Natural killer cell (primary cell): ENCODE data around the gene PSMD6. TPM values are rescaled to one million over a fixed set of nuclear protein-coding genes. Genes with fewer than 3 reads are reported as not detected.
A peak's percentile ranks its signal among the peaks of the same experiment; 100 is the strongest.

Source experiments
- ATAC-seq, 3 donors: fragments of 150-1000 bp in 2 of 3; fragments of 200-7000 bp in 1 of 3; cut with Tn5 transposase; 1 replicate in 1 of 3; 2 replicates in 2 of 3; pipeline ENCODE4 v1.10.0; 2021; ENCODE audit warnings: mild to moderate bottlenecking in 2 of 3, moderate library complexity in 2 of 3
- DNase-seq, 2 donors: peaks; one replicate each; pipeline versions ENCODE4 v3.0.0 to v3.0.0-alpha.2; 2013 to 2021; ENCODE audit warnings: mixed read lengths in 1 of 2
- H3K27ac ChIP-seq: one replicate; pipeline ENCODE4 v1.5.1; 2013; ENCODE audit warnings: mild to moderate bottlenecking, low read length
- H3K27me3 ChIP-seq: one replicate; pipeline ENCODE4 v1.6.1; 2013; ENCODE audit warnings: low read length; ENCODE audit not compliant: control insufficient read depth, insufficient read depth
- H3K36me3 ChIP-seq: one replicate; pipeline ENCODE4 v1.6.1; 2013; ENCODE audit warnings: low read length; ENCODE audit not compliant: control insufficient read depth, insufficient read depth
- H3K4me1 ChIP-seq: one replicate; pipeline ENCODE4 v1.6.1; 2013; ENCODE audit warnings: low read length; ENCODE audit not compliant: control insufficient read depth, insufficient read depth
- H3K4me3 ChIP-seq: one replicate; pipeline ENCODE4 v1.5.1; 2013; ENCODE audit warnings: low read length
- H3K9me3 ChIP-seq: one replicate; pipeline ENCODE4 v1.6.1; 2013; ENCODE audit warnings: low read length; ENCODE audit not compliant: control insufficient read depth, insufficient read depth
- H3K27ac Mint-ChIP-seq, 2 donors: one replicate each; pipeline ENCODE4 v1.8.0; 2022; ENCODE audit warnings: mild to moderate bottlenecking in 2 of 2, mixed read lengths in 2 of 2, moderate library complexity in 1 of 2
- H3K27me3 Mint-ChIP-seq, 2 donors: one replicate each; pipeline ENCODE4 v1.8.0; 2022; ENCODE audit warnings: low read depth in 2 of 2, mixed read lengths in 2 of 2
- H3K36me3 Mint-ChIP-seq: one replicate; pipeline ENCODE4 v1.8.0; 2022; ENCODE audit warnings: mixed read lengths
- H3K4me1 Mint-ChIP-seq, 2 donors: one replicate each; pipeline ENCODE4 v1.8.0; 2022; ENCODE audit warnings: mixed read lengths in 2 of 2
- H3K4me3 Mint-ChIP-seq: one replicate; pipeline ENCODE4 v1.8.0; 2022; ENCODE audit warnings: mild to moderate bottlenecking, moderate library complexity, mixed read lengths
- H3K9me3 Mint-ChIP-seq, 2 donors: one replicate each; pipeline ENCODE4 v1.8.0; 2022; ENCODE audit warnings: mixed read lengths in 2 of 2
- WGBS: methylation state at CpG from one replicate; pipeline ENCODE4 v1.1.7; 2013; ENCODE audit warnings: missing lambda C conversion rate; ENCODE audit not compliant: insufficient coverage; 5-methylcytosine and 5-hydroxymethylcytosine counted together
- intact Hi-C: fragments of 100-400 bp; cut with micrococcal nuclease; formaldehyde crosslinking; loops from one replicate; pipeline ENCODE4 v1.14.2; 2022
- total RNA-seq, 4 donors: library from RNA; stranded (reverse); fragments of 120-200 nt in 1 of 4; gene quantifications; one replicate each; pipeline versions ENCODE4 v1.2.3 to v1.2.4, GENCODE V29; 2013 to 2022
- TF ChIP-seq, protein P1 (sequence below): fragments of 200-600 bp; IDR thresholded peaks from one replicate; pipeline ENCODE4 v1.8.0; 2022; ENCODE audit warnings: antibody characterized with exemption

PSMD6 gene
- total RNA-seq, 3 donors from 2014 or later (not counting 1 experiment from before 2014, with no cell fraction given) = 84.4 to 105 (median 102) TPM

GRCh38 chr3:63980830-63981498 lies 42.3 kb downstream of the PSMD6 start:
- Mint-ChIP-seq H3K9me3 (no peaks in the 10 kb centered on the region), H3K4me3 (peak overlapping the region; percentile 25), H3K27me3 (no peaks in the 10 kb centered on the region), H3K36me3 (peaks cover 8% of the 10 kb centered on the region), H3K4me1 (peaks cover 65 to 73% of the 10 kb centered on the region in 2 donors), H3K27ac (peak overlapping the region; percentile 83 to 92)
- intact Hi-C loops = no loop called here
- Histone ChIP-seq H3K27me3 (no peaks in the 10 kb centered on the region), H3K9me3 (no peaks in the 10 kb centered on the region), H3K27ac (peak overlapping the region; percentile 55), H3K4me3 (no peak overlapping the region), H3K4me1 (peaks cover 31% of the 10 kb centered on the region), H3K36me3 (peaks cover 61% of the 10 kb centered on the region)
- DNase-seq (peak in 1 of 2 donors; percentile 30), ATAC-seq (no peak)
- 87% methylated on average over 8 of the region's 8 CpGs for WGBS
- TF ChIP-seq, protein P1, sequence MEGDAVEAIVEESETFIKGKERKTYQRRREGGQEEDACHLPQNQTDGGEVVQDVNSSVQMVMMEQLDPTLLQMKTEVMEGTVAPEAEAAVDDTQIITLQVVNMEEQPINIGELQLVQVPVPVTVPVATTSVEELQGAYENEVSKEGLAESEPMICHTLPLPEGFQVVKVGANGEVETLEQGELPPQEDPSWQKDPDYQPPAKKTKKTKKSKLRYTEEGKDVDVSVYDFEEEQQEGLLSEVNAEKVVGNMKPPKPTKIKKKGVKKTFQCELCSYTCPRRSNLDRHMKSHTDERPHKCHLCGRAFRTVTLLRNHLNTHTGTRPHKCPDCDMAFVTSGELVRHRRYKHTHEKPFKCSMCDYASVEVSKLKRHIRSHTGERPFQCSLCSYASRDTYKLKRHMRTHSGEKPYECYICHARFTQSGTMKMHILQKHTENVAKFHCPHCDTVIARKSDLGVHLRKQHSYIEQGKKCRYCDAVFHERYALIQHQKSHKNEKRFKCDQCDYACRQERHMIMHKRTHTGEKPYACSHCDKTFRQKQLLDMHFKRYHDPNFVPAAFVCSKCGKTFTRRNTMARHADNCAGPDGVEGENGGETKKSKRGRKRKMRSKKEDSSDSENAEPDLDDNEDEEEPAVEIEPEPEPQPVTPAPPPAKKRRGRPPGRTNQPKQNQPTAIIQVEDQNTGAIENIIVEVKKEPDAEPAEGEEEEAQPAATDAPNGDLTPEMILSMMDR = no peak

GRCh38 chr3:63980019-63980418 lies 43.3 kb downstream of the PSMD6 start:
- intact Hi-C loops = no loop called here
- no peaks in the 10 kb centered on the region for H3K27me3 ChIP-seq
- peaks cover 51% of the 10 kb centered on the region for H3K36me3 ChIP-seq
- H3K27ac ChIP-seq = peak overlapping the region; percentile 55
- no peak overlapping the region for H3K4me3 ChIP-seq
- ATAC-seq (no peak), DNase-seq (no peak)
- H3K4me1 ChIP-seq = peaks cover 36% of the 10 kb centered on the region
- TF ChIP-seq, protein P1 = no peak
- H3K36me3 Mint-ChIP-seq = peaks cover 8% of the 10 kb centered on the region
- no peaks in the 10 kb centered on the region for H3K9me3 Mint-ChIP-seq
- H3K4me1 Mint-ChIP-seq = peaks cover 62 to 69% of the 10 kb centered on the region in 2 donors
- peak overlapping the region; percentile 93 for H3K4me3 Mint-ChIP-seq
- H3K27me3 Mint-ChIP-seq = no peaks in the 10 kb centered on the region
- 81% methylated on average over 2 of the region's 2 CpGs for WGBS
- H3K27ac Mint-ChIP-seq = peak overlapping the region; percentile 83 to 92
- H3K9me3 ChIP-seq = no peaks in the 10 kb centered on the region

DNA sequence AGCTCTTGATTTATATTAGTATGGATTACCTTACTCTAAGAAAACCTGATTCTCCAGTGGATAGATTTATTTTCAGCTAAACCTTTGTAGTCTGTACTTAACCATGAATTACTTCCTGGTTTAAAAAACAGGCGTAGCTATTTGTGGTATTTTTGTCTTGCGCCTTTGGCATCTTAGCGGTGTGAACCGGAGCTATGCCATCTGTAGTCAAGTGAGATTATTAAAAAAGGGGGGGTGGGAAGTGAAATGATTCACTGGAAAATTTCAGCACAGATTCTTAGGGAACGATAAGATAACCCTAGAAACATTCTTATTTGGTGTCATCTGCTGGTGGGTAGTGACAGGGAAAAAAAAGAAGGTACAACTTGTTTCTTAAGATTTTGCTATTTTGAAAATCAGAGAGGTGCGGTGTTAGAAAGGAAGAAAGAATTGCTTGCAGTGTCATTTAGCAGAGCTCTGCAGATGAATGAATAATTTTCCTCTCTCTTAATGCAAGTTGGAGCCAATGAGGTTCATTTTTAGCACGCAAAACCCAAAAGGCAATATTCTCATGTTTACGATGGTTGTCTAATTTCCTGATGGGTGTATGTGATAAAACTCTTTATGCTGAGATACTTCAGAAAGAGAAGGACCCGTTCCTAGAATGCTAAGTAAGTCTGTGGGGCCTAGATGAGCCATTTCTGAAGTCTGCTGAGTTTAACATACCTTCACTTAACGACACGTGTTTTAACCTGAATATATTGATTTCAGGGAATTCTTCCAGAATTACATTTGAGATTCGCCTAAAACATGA lies 44.0 kb downstream of the PSMD6 start:
- WGBS = 38% methylated on average over 12 of the region's 12 CpGs
- intact Hi-C loops = loop anchor here (2.0 to 5.0 kb wide), 3 partner anchors 16 to 68 kb away; partner anchors contain the start of gene PSMD6
- H3K4me3 Mint-ChIP-seq = peak overlapping the region; percentile 93
- peaks cover 63 to 69% of the 10 kb centered on the region in 2 donors for H3K4me1 Mint-ChIP-seq
- TF ChIP-seq, protein P1 = no peak
- ATAC-seq = peak; percentile 87 to 89 (median 87)
- Histone ChIP-seq H3K4me1 (peaks cover 36% of the 10 kb centered on the region), H3K27me3 (no peaks in the 10 kb centered on the region), H3K4me3 (peak overlapping the region; percentile 9), H3K27ac (peak overlapping the region; percentile 55), H3K9me3 (no peaks in the 10 kb centered on the region), H3K36me3 (peaks cover 44% of the 10 kb centered on the region)
- H3K27ac Mint-ChIP-seq = peak overlapping the region; percentile 83 to 92
- no peaks in the 10 kb centered on the region for H3K9me3 Mint-ChIP-seq
- H3K27me3 Mint-ChIP-seq = no peaks in the 10 kb centered on the region
- peak in 1 of 2 donors; percentile 81 for DNase-seq
- H3K36me3 Mint-ChIP-seq = peaks cover under 1% of the 10 kb centered on the region
